ENCODE data around the gene ADAMTS6.

ADAMTS6 gene

GRCh38 chr5:65441800-65442199, 39.9 kb downstream of the ADAMTS6 start:
- H3K18ac ChIP-seq (ENCODE audit: low read length): no peak overlapping the region

GRCh38 chr5:65440456-65440855, 41.3 kb downstream of the ADAMTS6 start:
- Histone ChIP-seq H3K4ac (ENCODE audit: low read depth, low read length) (no peak overlapping the region), H3K27ac (ENCODE audit: low read depth, low read length) (no peak overlapping the region), H3K18ac (ENCODE audit: low read length) (no peak overlapping the region), H2BK5ac (ENCODE audit: low read length) (no peak overlapping the region), H2BK120ac (ENCODE audit: low read depth, low read length) (no peak overlapping the region), H3K9ac (ENCODE audit: low read length) (no peak overlapping the region), H3K79me2 (ENCODE audit: control insufficient read depth, insufficient read depth, low read length) (no peaks in the 10 kb centered on the region), H3K27me3 (ENCODE audit: insufficient read depth, low read length, poor library complexity) (no peaks in the 10 kb centered on the region), H3K4me3 (ENCODE audit: low read length) (no peak overlapping the region), H3K4me1 (ENCODE audit: control insufficient read depth, low read depth, low read length) (no peaks in the 10 kb centered on the region), H3K23ac (ENCODE audit: low read length) (no peak overlapping the region), H4K5ac (ENCODE audit: low read length) (no peak overlapping the region), H3K79me1 (ENCODE audit: low read length) (no peaks in the 10 kb centered on the region), H4K8ac (ENCODE audit: low read depth, low read length) (no peak overlapping the region), H3K36me3 (ENCODE audit: control insufficient read depth, insufficient read depth, low read length) (no peaks in the 10 kb centered on the region), H2BK15ac (replicated peaks; ENCODE audit: low read depth) (no peak overlapping the region), H3K56ac (ENCODE audit: low read length) (no peak overlapping the region), H3K4me2 (ENCODE audit: low read length) (no peak overlapping the region), H2AK5ac (ENCODE audit: low read length) (no peak overlapping the region)
- DNase-seq: no peak
- WGBS (ENCODE audit: extremely low coverage, insufficient coverage, low lambda C conversion rate): no CpG with 5 or more reads among the region's 1 CpG

More at GRCh38 chr5:65441800-65442199, 39.9 kb downstream of the ADAMTS6 start:
- no peaks in the 10 kb centered on the region for H3K79me2 ChIP-seq (ENCODE audit: control insufficient read depth, insufficient read depth, low read length)
- no peak overlapping the region for H4K8ac ChIP-seq (ENCODE audit: low read depth, low read length)
- H3K56ac ChIP-seq (ENCODE audit: low read length): no peak overlapping the region
- no peak overlapping the region for H3K4me2 ChIP-seq (ENCODE audit: low read length)
- no peak overlapping the region for H2BK15ac ChIP-seq (replicated peaks; ENCODE audit: low read depth)
- no peaks in the 10 kb centered on the region for H3K27me3 ChIP-seq (ENCODE audit: insufficient read depth, low read length, poor library complexity)
- H3K4me1 ChIP-seq (ENCODE audit: control insufficient read depth, low read depth, low read length): no peaks in the 10 kb centered on the region
- no peak overlapping the region for H4K5ac ChIP-seq (ENCODE audit: low read length)
- H3K9ac ChIP-seq (ENCODE audit: low read length): no peak overlapping the region
- H2BK120ac ChIP-seq (ENCODE audit: low read depth, low read length): no peak overlapping the region
- no peak overlapping the region for H3K27ac ChIP-seq (ENCODE audit: low read depth, low read length)
- H3K36me3 ChIP-seq (ENCODE audit: control insufficient read depth, insufficient read depth, low read length): no peaks in the 10 kb centered on the region
- no peak overlapping the region for H2BK5ac ChIP-seq (ENCODE audit: low read length)
- no peak overlapping the region for H2AK5ac ChIP-seq (ENCODE audit: low read length)
- no peak overlapping the region for H3K4me3 ChIP-seq (ENCODE audit: low read length)
- WGBS (ENCODE audit: extremely low coverage, insufficient coverage, low lambda C conversion rate): no CpG with 5 or more reads among the region's 4 CpGs
- DNase-seq: no peak
- H3K23ac ChIP-seq (ENCODE audit: low read length): no peak overlapping the region
- no peak overlapping the region for H3K4ac ChIP-seq (ENCODE audit: low read depth, low read length)
- no peaks in the 10 kb centered on the region for H3K79me1 ChIP-seq (ENCODE audit: low read length)

- Histone ChIP-seq H3K27ac (ENCODE audit: low read depth, low read length) (no peak overlapping the region), H3K23ac (ENCODE audit: low read length) (no peak overlapping the region), H2BK120ac (ENCODE audit: low read depth, low read length) (no peak overlapping the region), H4K8ac (ENCODE audit: low read depth, low read length) (no peak overlapping the region), H3K79me2 (ENCODE audit: control insufficient read depth, insufficient read depth, low read length) (no peaks in the 10 kb centered on the region), H3K4me1 (ENCODE audit: control insufficient read depth, low read depth, low read length) (no peaks in the 10 kb centered on the region), H3K4me3 (ENCODE audit: low read length) (no peak overlapping the region), H2BK5ac (ENCODE audit: low read length) (no peak overlapping the region), H3K36me3 (ENCODE audit: control insufficient read depth, insufficient read depth, low read length) (no peaks in the 10 kb centered on the region), H3K4ac (ENCODE audit: low read depth, low read length) (no peak overlapping the region), H3K56ac (ENCODE audit: low read length) (no peak overlapping the region), H2BK15ac (replicated peaks; ENCODE audit: low read depth) (no peak overlapping the region), H3K4me2 (ENCODE audit: low read length) (no peak overlapping the region), H2AK5ac (ENCODE audit: low read length) (no peak overlapping the region), H3K79me1 (ENCODE audit: low read length) (no peaks in the 10 kb centered on the region), H3K18ac (ENCODE audit: low read length) (no peak overlapping the region), H3K9ac (ENCODE audit: low read length) (no peak overlapping the region), H4K5ac (ENCODE audit: low read length) (no peak overlapping the region), H3K27me3 (ENCODE audit: insufficient read depth, low read length, poor library complexity) (no peaks in the 10 kb centered on the region)
- DNase-seq: no peak
- WGBS (ENCODE audit: extremely low coverage, insufficient coverage, low lambda C conversion rate): no CpG with 5 or more reads among the region's 3 CpGs
Observed at GRCh38 chr5:65434122-65434521, 47.6 kb downstream of the ADAMTS6 start.

GRCh38 chr5:65426656-65427055, 55.1 kb downstream of the ADAMTS6 start:
- no peaks in the 10 kb centered on the region for H3K4me1 ChIP-seq (ENCODE audit: control insufficient read depth, low read depth, low read length)

GRCh38 chr5:65423623-65424022, 58.1 kb downstream of the ADAMTS6 start:
- H2AK5ac ChIP-seq (ENCODE audit: low read length): no peak overlapping the region
- no peaks in the 10 kb centered on the region for H3K79me1 ChIP-seq (ENCODE audit: low read length)
- no peak overlapping the region for H4K5ac ChIP-seq (ENCODE audit: low read length)
- no peaks in the 10 kb centered on the region for H3K4me1 ChIP-seq (ENCODE audit: control insufficient read depth, low read depth, low read length)
- DNase-seq: no peak
- H3K4ac ChIP-seq (ENCODE audit: low read depth, low read length): no peak overlapping the region
- no peaks in the 10 kb centered on the region for H3K27me3 ChIP-seq (ENCODE audit: insufficient read depth, low read length, poor library complexity)
- no peak overlapping the region for H4K8ac ChIP-seq (ENCODE audit: low read depth, low read length)
- no peak overlapping the region for H2BK15ac ChIP-seq (replicated peaks; ENCODE audit: low read depth)
- H3K56ac ChIP-seq (ENCODE audit: low read length): no peak overlapping the region
- 100% methylated on average over 1 of the region's 1 CpG for WGBS (ENCODE audit: extremely low coverage, insufficient coverage, low lambda C conversion rate)
- no peak overlapping the region for H2BK5ac ChIP-seq (ENCODE audit: low read length)
- no peak overlapping the region for H3K27ac ChIP-seq (ENCODE audit: low read depth, low read length)
- no peak overlapping the region for H3K18ac ChIP-seq (ENCODE audit: low read length)
- H3K4me3 ChIP-seq (ENCODE audit: low read length): no peak overlapping the region
- H3K23ac ChIP-seq (ENCODE audit: low read length): no peak overlapping the region
- no peak overlapping the region for H2BK120ac ChIP-seq (ENCODE audit: low read depth, low read length)
- no peaks in the 10 kb centered on the region for H3K36me3 ChIP-seq (ENCODE audit: control insufficient read depth, insufficient read depth, low read length)
- no peak overlapping the region for H3K9ac ChIP-seq (ENCODE audit: low read length)
- no peak overlapping the region for H3K4me2 ChIP-seq (ENCODE audit: low read length)
- H3K79me2 ChIP-seq (ENCODE audit: control insufficient read depth, insufficient read depth, low read length): no peaks in the 10 kb centered on the region

More at GRCh38 chr5:65426656-65427055, 55.1 kb downstream of the ADAMTS6 start:
- H2BK5ac ChIP-seq (ENCODE audit: low read length): no peak overlapping the region
- no peak overlapping the region for H2AK5ac ChIP-seq (ENCODE audit: low read length)
- no peak overlapping the region for H3K23ac ChIP-seq (ENCODE audit: low read length)
- H2BK15ac ChIP-seq (replicated peaks; ENCODE audit: low read depth): no peak overlapping the region
- no peaks in the 10 kb centered on the region for H3K79me2 ChIP-seq (ENCODE audit: control insufficient read depth, insufficient read depth, low read length)
- no peak overlapping the region for H4K5ac ChIP-seq (ENCODE audit: low read length)
- no peak overlapping the region for H3K9ac ChIP-seq (ENCODE audit: low read length)
- H2BK120ac ChIP-seq (ENCODE audit: low read depth, low read length): no peak overlapping the region
- no peak for DNase-seq
- H3K27ac ChIP-seq (ENCODE audit: low read depth, low read length): no peak overlapping the region
- no peaks in the 10 kb centered on the region for H3K79me1 ChIP-seq (ENCODE audit: low read length)
- H3K27me3 ChIP-seq (ENCODE audit: insufficient read depth, low read length, poor library complexity): no peaks in the 10 kb centered on the region
- no peak overlapping the region for H3K4me2 ChIP-seq (ENCODE audit: low read length)
- no peak overlapping the region for H4K8ac ChIP-seq (ENCODE audit: low read depth, low read length)
- H3K4me3 ChIP-seq (ENCODE audit: low read length): no peak overlapping the region
- H3K4ac ChIP-seq (ENCODE audit: low read depth, low read length): no peak overlapping the region
- no peaks in the 10 kb centered on the region for H3K36me3 ChIP-seq (ENCODE audit: control insufficient read depth, insufficient read depth, low read length)
- no peak overlapping the region for H3K56ac ChIP-seq (ENCODE audit: low read length)
- H3K18ac ChIP-seq (ENCODE audit: low read length): no peak overlapping the region

GRCh38 chr5:65418661-65419060, 63.1 kb downstream of the ADAMTS6 start:
- H3K27me3 ChIP-seq (ENCODE audit: insufficient read depth, low read length, poor library complexity): no peaks in the 10 kb centered on the region
- H4K5ac ChIP-seq (ENCODE audit: low read length): no peak overlapping the region
- H3K36me3 ChIP-seq (ENCODE audit: control insufficient read depth, insufficient read depth, low read length): no peaks in the 10 kb centered on the region
- no peak overlapping the region for H3K4ac ChIP-seq (ENCODE audit: low read depth, low read length)
- no peak overlapping the region for H3K4me3 ChIP-seq (ENCODE audit: low read length)
- no peak overlapping the region for H3K18ac ChIP-seq (ENCODE audit: low read length)
- H3K4me1 ChIP-seq (ENCODE audit: control insufficient read depth, low read depth, low read length): no peaks in the 10 kb centered on the region
- no peak overlapping the region for H3K56ac ChIP-seq (ENCODE audit: low read length)
- H2BK120ac ChIP-seq (ENCODE audit: low read depth, low read length): no peak overlapping the region
- no peaks in the 10 kb centered on the region for H3K79me1 ChIP-seq (ENCODE audit: low read length)
- no peak overlapping the region for H2AK5ac ChIP-seq (ENCODE audit: low read length)
- WGBS (ENCODE audit: extremely low coverage, insufficient coverage, low lambda C conversion rate): no CpG with 5 or more reads among the region's 2 CpGs
- no peak overlapping the region for H2BK5ac ChIP-seq (ENCODE audit: low read length)
- no peak overlapping the region for H3K4me2 ChIP-seq (ENCODE audit: low read length)
- DNase-seq: no peak
- H2BK15ac ChIP-seq (replicated peaks; ENCODE audit: low read depth): no peak overlapping the region
- H4K8ac ChIP-seq (ENCODE audit: low read depth, low read length): no peak overlapping the region
- H3K23ac ChIP-seq (ENCODE audit: low read length): no peak overlapping the region
- H3K79me2 ChIP-seq (ENCODE audit: control insufficient read depth, insufficient read depth, low read length): no peaks in the 10 kb centered on the region
- H3K9ac ChIP-seq (ENCODE audit: low read length): no peak overlapping the region
- H3K27ac ChIP-seq (ENCODE audit: low read depth, low read length): no peak overlapping the region
